OCI-LY1 (cell line): ENCODE measurements around the gene WDR6.

Source experiments
- EZH2 ChIP-seq: fragments of 200-600 bp; sonication (generic), shearing (Covaris generic); IDR thresholded peaks from 2 replicates; pipeline ENCODE4 v1.8.0; 2017; ENCODE audit warnings: borderline replicate concordance, mixed run types, mild to moderate bottlenecking, antibody characterized with exemption, low read length, moderate library complexity, mixed read lengths
- TF ChIP-seq, protein P1 (sequence below): fragments of 200-600 bp; sonication (generic), shearing (Covaris generic); IDR thresholded peaks from 2 replicates; pipeline ENCODE4 v1.5.1; 2017; ENCODE audit warnings: mild to moderate bottlenecking, antibody characterized with exemption, low read length, moderate library complexity, mixed read lengths

DNA sequence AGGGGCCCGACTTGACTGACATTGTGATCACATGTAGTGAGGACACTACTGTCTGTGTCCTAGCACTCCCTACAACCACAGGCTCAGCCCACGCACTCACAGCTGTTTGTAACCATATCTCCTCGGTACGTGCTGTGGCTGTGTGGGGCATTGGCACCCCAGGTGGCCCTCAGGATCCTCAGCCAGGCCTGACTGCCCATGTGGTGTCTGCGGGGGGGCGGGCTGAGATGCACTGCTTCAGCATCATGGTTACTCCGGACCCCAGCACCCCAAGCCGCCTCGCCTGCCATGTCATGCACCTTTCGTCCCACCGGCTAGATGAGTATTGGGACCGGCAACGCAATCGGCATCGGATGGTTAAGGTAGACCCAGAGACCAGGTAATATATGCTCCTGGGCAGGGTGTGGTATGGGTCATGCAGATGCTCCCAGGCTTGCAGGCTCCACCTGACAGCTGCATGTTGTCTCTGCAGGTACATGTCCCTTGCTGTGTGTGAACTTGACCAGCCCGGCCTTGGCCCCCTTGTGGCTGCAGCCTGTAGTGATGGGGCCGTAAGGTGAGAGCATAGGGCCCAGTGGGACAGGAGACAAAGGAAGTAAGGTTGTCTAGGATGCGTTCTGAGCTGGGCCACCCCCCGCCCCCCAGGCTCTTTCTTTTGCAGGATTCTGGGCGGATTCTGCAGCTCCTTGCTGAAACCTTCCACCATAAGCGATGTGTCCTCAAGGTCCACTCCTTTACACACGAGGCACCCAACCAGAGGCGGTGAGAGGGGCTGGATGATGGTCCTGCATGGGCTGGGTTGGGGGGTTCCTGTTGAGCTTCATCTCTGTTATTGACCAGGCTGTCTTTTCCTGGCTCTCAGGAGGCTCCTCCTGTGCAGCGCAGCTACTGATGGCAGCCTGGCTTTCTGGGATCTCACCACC, 6.8 kb downstream of the WDR6 start:
- TF ChIP-seq, protein P1, sequence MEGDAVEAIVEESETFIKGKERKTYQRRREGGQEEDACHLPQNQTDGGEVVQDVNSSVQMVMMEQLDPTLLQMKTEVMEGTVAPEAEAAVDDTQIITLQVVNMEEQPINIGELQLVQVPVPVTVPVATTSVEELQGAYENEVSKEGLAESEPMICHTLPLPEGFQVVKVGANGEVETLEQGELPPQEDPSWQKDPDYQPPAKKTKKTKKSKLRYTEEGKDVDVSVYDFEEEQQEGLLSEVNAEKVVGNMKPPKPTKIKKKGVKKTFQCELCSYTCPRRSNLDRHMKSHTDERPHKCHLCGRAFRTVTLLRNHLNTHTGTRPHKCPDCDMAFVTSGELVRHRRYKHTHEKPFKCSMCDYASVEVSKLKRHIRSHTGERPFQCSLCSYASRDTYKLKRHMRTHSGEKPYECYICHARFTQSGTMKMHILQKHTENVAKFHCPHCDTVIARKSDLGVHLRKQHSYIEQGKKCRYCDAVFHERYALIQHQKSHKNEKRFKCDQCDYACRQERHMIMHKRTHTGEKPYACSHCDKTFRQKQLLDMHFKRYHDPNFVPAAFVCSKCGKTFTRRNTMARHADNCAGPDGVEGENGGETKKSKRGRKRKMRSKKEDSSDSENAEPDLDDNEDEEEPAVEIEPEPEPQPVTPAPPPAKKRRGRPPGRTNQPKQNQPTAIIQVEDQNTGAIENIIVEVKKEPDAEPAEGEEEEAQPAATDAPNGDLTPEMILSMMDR = peak; percentile 79
- TF ChIP-seq EZH2 = no peak
